Measurements from ENCODE around the gene ATP6V0C. TPM values are rescaled to one million over a fixed set of nuclear protein-coding genes. Genes with fewer than 3 reads are reported as not detected.

ATP6V0C gene
- polyA plus RNA-seq, 3 donors = 176 to 310 (median 187) TPM

GRCh38 chr16:2467528-2468232 lies 46.1 kb upstream of the ATP6V0C start:
- peaks cover 0 to 23% of the 10 kb centered on the region in 2 donors for H3K9me3 ChIP-seq (replicated peaks in 1 of 2; ENCODE audit: control insufficient read depth in 1 of 2, insufficient read depth in 1 of 2, low read length in 2 of 2)
- H3K9ac ChIP-seq (ENCODE audit: insufficient read depth, low read length, poor library complexity, severe bottlenecking) = peak overlapping the region; percentile 32
- TF ChIP-seq CTCF (IDR thresholded peaks at IDR 0.05) = peak; percentile 15
- Mint-ChIP-seq H3K27me3 (ENCODE audit: low read depth in 3 of 3) (peaks cover 48 to 64% (median 56%) of the 10 kb centered on the region in 3 donors), H3K36me3 (peaks cover 5 to 8% of the 10 kb centered on the region in 2 donors), H3K4me3 (peak overlapping the region in 1 of 2 donors; percentile 79), H3K9me3 (peaks cover 0 to 8% (median 7%) of the 10 kb centered on the region in 7 donors), H3K27ac (no peak overlapping the region), H3K4me1 (peaks cover 24% of the 10 kb centered on the region)
- peak overlapping the region in 1 of 3 experiments; percentile 51 for H3K4me3 ChIP-seq (replicated peaks in 1 of 3; ENCODE audit: low read depth in 2 of 3, low read length in 3 of 3)
- H3K79me2 ChIP-seq (ENCODE audit: insufficient read depth, low read length) = no peaks in the 10 kb centered on the region
- intact Hi-C loops (cut with micrococcal nuclease) = loop anchor here in 1 of 2 donors (5.0 kb wide), 1 partner anchor 35 kb away; no protein-coding TSS in a partner anchor
- H3K27me3 ChIP-seq (ENCODE audit: control insufficient read depth in 2 of 2, insufficient read depth in 2 of 2, low read length in 2 of 2) = peaks cover 40 to 51% of the 10 kb centered on the region in 2 donors
- peak overlapping the region; percentile 61 for H3K4me2 ChIP-seq (replicated peaks; ENCODE audit: extremely low read depth, low read length, poor library complexity, severe bottlenecking)
- H3K27ac ChIP-seq (ENCODE audit: low read depth in 1 of 2, low read length in 2 of 2) = no peak overlapping the region
- H2AFZ ChIP-seq (ENCODE audit: insufficient read depth, low read depth, low read length, poor library complexity, severe bottlenecking) = no peak overlapping the region
- DNase-seq = peak in 1 of 3 donors; percentile 15
- no peaks in the 10 kb centered on the region for H3K36me3 ChIP-seq (replicated peaks in 1 of 2; ENCODE audit: control insufficient read depth in 1 of 2, insufficient read depth in 2 of 2, low read length in 2 of 2)
- peaks cover 6 to 43% of the 10 kb centered on the region in 2 donors for H3K4me1 ChIP-seq (ENCODE audit: control insufficient read depth in 1 of 2, insufficient read depth in 2 of 2, low read length in 2 of 2)
- 1% methylated on average over 68 of the region's 80 CpGs for WGBS (ENCODE audit: insufficient coverage)
- H4K20me1 ChIP-seq (ENCODE audit: insufficient read depth, low read length) = peaks cover 22% of the 10 kb centered on the region

GRCh38 chr16:2468233-2468724 lies 45.5 kb upstream of the ATP6V0C start:
- Mint-ChIP-seq H3K4me1 (peaks cover 28% of the 10 kb centered on the region), H3K27ac (no peak overlapping the region), H3K9me3 (peaks cover 0 to 12% (median 7%) of the 10 kb centered on the region in 7 donors), H3K4me3 (peak overlapping the region; percentile 45 to 79), H3K27me3 (ENCODE audit: low read depth in 3 of 3) (peaks cover 54 to 70% (median 62%) of the 10 kb centered on the region in 3 donors), H3K36me3 (peaks cover 5 to 12% of the 10 kb centered on the region in 2 donors)
- H3K9ac ChIP-seq (ENCODE audit: insufficient read depth, low read length, poor library complexity, severe bottlenecking) = peak overlapping the region; percentile 32
- no peak overlapping the region for H2AFZ ChIP-seq (ENCODE audit: insufficient read depth, low read depth, low read length, poor library complexity, severe bottlenecking)
- under 1% methylated on average over 32 of the region's 38 CpGs for WGBS (ENCODE audit: insufficient coverage)
- H4K20me1 ChIP-seq (ENCODE audit: insufficient read depth, low read length) = peaks cover 28% of the 10 kb centered on the region
- H3K4me2 ChIP-seq (replicated peaks; ENCODE audit: extremely low read depth, low read length, poor library complexity, severe bottlenecking) = peak overlapping the region; percentile 61
- TF ChIP-seq CTCF (IDR thresholded peaks at IDR 0.05) = no peak
- no peaks in the 10 kb centered on the region for H3K79me2 ChIP-seq (ENCODE audit: insufficient read depth, low read length)
- intact Hi-C loops (cut with micrococcal nuclease) = loop anchor here in 1 of 2 donors (5.0 kb wide), 1 partner anchor 34 kb away; no protein-coding TSS in a partner anchor
- H3K4me3 ChIP-seq (replicated peaks in 1 of 3; ENCODE audit: low read depth in 2 of 3, low read length in 3 of 3) = peak overlapping the region in 1 of 3 experiments; percentile 51
- peaks cover 10 to 47% of the 10 kb centered on the region in 2 donors for H3K4me1 ChIP-seq (ENCODE audit: control insufficient read depth in 1 of 2, insufficient read depth in 2 of 2, low read length in 2 of 2)
- DNase-seq = no peak
- H3K9me3 ChIP-seq (replicated peaks in 1 of 2; ENCODE audit: control insufficient read depth in 1 of 2, insufficient read depth in 1 of 2, low read length in 2 of 2) = peaks cover 0 to 24% of the 10 kb centered on the region in 2 donors
- no peaks in the 10 kb centered on the region for H3K36me3 ChIP-seq (replicated peaks in 1 of 2; ENCODE audit: control insufficient read depth in 1 of 2, insufficient read depth in 2 of 2, low read length in 2 of 2)
- H3K27me3 ChIP-seq (ENCODE audit: control insufficient read depth in 2 of 2, insufficient read depth in 2 of 2, low read length in 2 of 2) = peaks cover 45 to 57% of the 10 kb centered on the region in 2 donors
- H3K27ac ChIP-seq (ENCODE audit: low read depth in 1 of 2, low read length in 2 of 2) = no peak overlapping the region

All from CD14-positive monocyte (primary cell).